Hematopoietic multipotent progenitor cell treated with erythropoietin and hydrocortisone succinate and interleukin-3 and kit ligand, for 8 days (in vitro differentiated cells): Measurements from ENCODE around the gene G2E3.

Experiments used
- DNase-seq: peaks from one replicate; pipeline ENCODE4 v3.0.0-alpha.2; 2015

G2E3 gene

DNA sequence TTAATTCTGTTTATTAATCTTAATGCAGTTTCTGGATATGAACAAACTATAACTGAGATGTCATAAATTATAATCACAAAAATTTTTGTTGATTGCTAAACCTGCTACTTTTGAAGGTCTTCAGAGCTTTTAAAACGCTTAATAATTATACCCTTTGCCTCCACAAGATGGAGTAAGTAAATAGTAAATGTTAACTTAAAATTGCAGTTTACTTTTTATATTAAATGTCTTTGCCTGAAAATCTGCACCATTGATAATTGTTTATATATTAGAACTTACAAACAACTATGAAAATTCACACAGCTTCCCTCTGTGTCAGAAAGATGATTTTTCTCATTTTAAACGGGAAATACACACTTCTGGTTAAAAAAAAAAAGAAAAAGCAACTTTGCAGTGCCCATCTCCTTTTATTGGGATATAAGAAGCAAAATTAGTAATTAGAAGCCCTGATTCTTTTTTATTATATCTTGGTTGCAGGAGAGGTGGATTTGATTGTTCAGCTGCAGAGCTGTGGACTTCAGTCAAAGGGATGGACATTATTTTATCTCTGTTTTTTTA lies 98.7 kb downstream of the G2E3 start:
- DNase-seq: peak; percentile 12

DNA sequence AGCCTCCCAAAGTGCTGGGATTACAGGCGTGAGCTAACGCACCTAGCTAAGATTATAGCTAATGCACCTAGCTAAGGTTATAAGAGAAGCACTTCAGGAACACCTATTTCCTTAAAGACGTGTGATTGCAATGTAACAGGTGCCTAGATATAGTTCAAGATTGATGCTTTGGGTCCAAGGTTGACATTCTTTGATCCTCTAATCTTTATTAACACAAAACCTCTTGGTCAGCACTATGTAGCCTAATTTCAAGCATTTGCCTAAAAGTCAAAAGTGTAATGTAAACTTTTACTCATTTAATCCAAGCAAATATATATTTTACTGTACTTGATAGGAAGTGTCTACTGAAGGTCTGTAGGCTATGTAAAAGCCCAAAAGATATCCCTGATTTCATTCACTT lies 99.7 kb downstream of the G2E3 start:
- DNase-seq: no peak

GRCh38 chr14:30669594-30669993 lies 110.6 kb downstream of the G2E3 start:
- no peak for DNase-seq
